Psoas muscle (tissue), 8 donors: ENCODE measurements around the gene ASH1L. TPM values are rescaled to one million over a fixed set of nuclear protein-coding genes. Genes with fewer than 3 reads are reported as not detected.

ENCODE experiments used
- ATAC-seq, 4 donors: fragments of 200-7000 bp; cut with Tn5 transposase; one replicate each; pipeline ENCODE4 v1.9.1; 2020; ENCODE audit warnings: moderate library complexity in 3 of 4, mild to moderate bottlenecking in 2 of 4
- DNase-seq, 2 donors: peaks; one replicate each; pipeline ENCODE4 v3.0.0-alpha.2; 2020
- H3K27ac ChIP-seq: fragments of 200-600 bp; one replicate; pipeline ENCODE4 v1.8.0; 2022
- H3K27me3 ChIP-seq, 3 donors: fragments of 200-600 bp in 1 of 3; one replicate each; pipeline versions ENCODE4 v1.6.1 to v1.8.0; 2013 to 2022; ENCODE audit warnings: low read length in 2 of 3, mild to moderate bottlenecking in 2 of 3, moderate library complexity in 1 of 3; ENCODE audit not compliant: insufficient read depth in 3 of 3
- H3K36me3 ChIP-seq, 2 donors: fragments of 200-600 bp in 1 of 2; one replicate each; pipeline versions ENCODE4 v1.6.1 to v1.8.0; 2013 to 2022; ENCODE audit warnings: low read depth in 1 of 2, mild to moderate bottlenecking in 1 of 2, moderate library complexity in 1 of 2; ENCODE audit not compliant: insufficient read depth in 1 of 2
- H3K4me1 ChIP-seq: fragments of 200-600 bp; one replicate; pipeline ENCODE4 v1.8.0; 2022
- H3K4me3 ChIP-seq: fragments of 200-600 bp; one replicate; pipeline ENCODE4 v1.8.0; 2022; ENCODE audit warnings: mild to moderate bottlenecking
- H3K9me3 ChIP-seq: fragments of 200-600 bp; one replicate; pipeline ENCODE4 v1.8.0; 2022
- WGBS, 3 donors: extraction: QIAGEN DNeasy Blood & Tissue Kit; methylation state at CpG; one replicate each; pipeline versions ENCODE4 v1.1.6 to v1.1.7; 2013; 5-methylcytosine and 5-hydroxymethylcytosine counted together
- intact Hi-C, 2 donors: fragments of 100-400 bp; cut with DNase I; formaldehyde crosslinking; loops; one replicate each; pipeline versions ENCODE4 v1.11.0 to v1.14.2; 2022
- polyA plus RNA-seq, 3 donors: library from polyadenylated mRNA; stranded (reverse); fragments of 200-250 nt; gene quantifications; one replicate each; pipeline ENCODE4 v1.2.3, GENCODE V29; 2013
- total RNA-seq, 4 donors: library from RNA; stranded (reverse); fragmentation: NEBNext Ultra II Directional in 2 of 4; extraction: Animal tissue kit (Norgen Biotek cat#: 25700) in 2 of 4; gene quantifications; one replicate each; pipeline versions ENCODE4 v1.2.1 to v1.2.4, GENCODE V29; 2021 to 2023
- TF ChIP-seq, protein P1 (sequence below): fragments of 200-600 bp; IDR thresholded peaks from one replicate; pipeline ENCODE4 v1.8.0; 2022; ENCODE audit warnings: antibody characterized with exemption
- donor health status: healthy with polysubstance abuse.
- donor health status: DM: no; HTN: no; CAD: no; lungs with moderate emphysema.
- donor health status: Bipolar disorder and iron deficiency.
- donor health status: healthy.
- donor health status: DM: yes; HTN: yes; CAD: no.
- donor health status: DM: no; HTN: no; CAD: no.
- donor health status: DM: no; HTN: no; CAD: no.
- donor health status: DM: yes; HTN: yes; CAD: no.

The ASH1L gene
- total and polyA plus RNA-seq, 7 donors = 6.5 to 52.0 (median 41.6) TPM

GRCh38 chr1:155527677-155528076 lies 34.9 kb downstream of the ASH1L start:
- no peaks in the 10 kb centered on the region for H3K36me3 ChIP-seq
- 71 to 82% (median 73%) methylated on average over 6 of the region's 6 CpGs for WGBS, 3 donors
- H3K4me1 ChIP-seq = peaks cover 61% of the 10 kb centered on the region
- ATAC-seq (peak in 3 of 4 donors; percentile 35 to 54 (median 44)), DNase-seq (no peak)
- intact Hi-C loops = no loop called here
- H3K27ac ChIP-seq = no peak overlapping the region
- no peak overlapping the region for H3K4me3 ChIP-seq
- no peaks in the 10 kb centered on the region for H3K9me3 ChIP-seq
- TF ChIP-seq, protein P1, sequence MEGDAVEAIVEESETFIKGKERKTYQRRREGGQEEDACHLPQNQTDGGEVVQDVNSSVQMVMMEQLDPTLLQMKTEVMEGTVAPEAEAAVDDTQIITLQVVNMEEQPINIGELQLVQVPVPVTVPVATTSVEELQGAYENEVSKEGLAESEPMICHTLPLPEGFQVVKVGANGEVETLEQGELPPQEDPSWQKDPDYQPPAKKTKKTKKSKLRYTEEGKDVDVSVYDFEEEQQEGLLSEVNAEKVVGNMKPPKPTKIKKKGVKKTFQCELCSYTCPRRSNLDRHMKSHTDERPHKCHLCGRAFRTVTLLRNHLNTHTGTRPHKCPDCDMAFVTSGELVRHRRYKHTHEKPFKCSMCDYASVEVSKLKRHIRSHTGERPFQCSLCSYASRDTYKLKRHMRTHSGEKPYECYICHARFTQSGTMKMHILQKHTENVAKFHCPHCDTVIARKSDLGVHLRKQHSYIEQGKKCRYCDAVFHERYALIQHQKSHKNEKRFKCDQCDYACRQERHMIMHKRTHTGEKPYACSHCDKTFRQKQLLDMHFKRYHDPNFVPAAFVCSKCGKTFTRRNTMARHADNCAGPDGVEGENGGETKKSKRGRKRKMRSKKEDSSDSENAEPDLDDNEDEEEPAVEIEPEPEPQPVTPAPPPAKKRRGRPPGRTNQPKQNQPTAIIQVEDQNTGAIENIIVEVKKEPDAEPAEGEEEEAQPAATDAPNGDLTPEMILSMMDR = no peak
- H3K27me3 ChIP-seq = no peaks in the 10 kb centered on the region

GRCh38 chr1:155526356-155526755 lies 36.2 kb downstream of the ASH1L start:
- ATAC-seq (no peak), DNase-seq (no peak)
- Histone ChIP-seq H3K4me1 (peaks cover 52% of the 10 kb centered on the region), H3K9me3 (no peaks in the 10 kb centered on the region), H3K4me3 (no peak overlapping the region), H3K27me3 (no peaks in the 10 kb centered on the region), H3K36me3 (no peaks in the 10 kb centered on the region), H3K27ac (no peak overlapping the region)
- TF ChIP-seq, protein P1 = no peak
- intact Hi-C loops = no loop called here
- 52 to 79% (median 69%) methylated on average over 1 of the region's 1 CpG for WGBS, 3 donors

GRCh38 chr1:155522069-155522468 lies 40.5 kb downstream of the ASH1L start:
- no peak overlapping the region for H3K4me3 ChIP-seq
- DNase-seq = no peak
- H3K4me1 ChIP-seq = peaks cover 20% of the 10 kb centered on the region
- H3K27me3 ChIP-seq = no peaks in the 10 kb centered on the region
- no peak for ATAC-seq
- TF ChIP-seq, protein P1 = no peak
- H3K36me3 ChIP-seq = peaks cover 3 to 26% of the 10 kb centered on the region in 2 donors
- 80 to 90% (median 88%) methylated on average over 2 of the region's 2 CpGs for WGBS, 3 donors
- intact Hi-C loops = no loop called here
- H3K27ac ChIP-seq = no peak overlapping the region
- no peaks in the 10 kb centered on the region for H3K9me3 ChIP-seq

GRCh38 chr1:155518484-155518883 lies 44.1 kb downstream of the ASH1L start:
- Histone ChIP-seq H3K36me3 (peaks cover 3 to 28% of the 10 kb centered on the region in 2 donors), H3K4me1 (peaks cover 9% of the 10 kb centered on the region), H3K27ac (no peak overlapping the region), H3K4me3 (no peak overlapping the region), H3K9me3 (no peaks in the 10 kb centered on the region), H3K27me3 (no peaks in the 10 kb centered on the region)
- ATAC-seq (no peak), DNase-seq (no peak)
- whole genome bisulfite sequencing, 3 donors = 60 to 88% (median 79%) methylated on average over 4 of the region's 4 CpGs
- intact Hi-C loops = no loop called here
- TF ChIP-seq, protein P1 = no peak

DNA sequence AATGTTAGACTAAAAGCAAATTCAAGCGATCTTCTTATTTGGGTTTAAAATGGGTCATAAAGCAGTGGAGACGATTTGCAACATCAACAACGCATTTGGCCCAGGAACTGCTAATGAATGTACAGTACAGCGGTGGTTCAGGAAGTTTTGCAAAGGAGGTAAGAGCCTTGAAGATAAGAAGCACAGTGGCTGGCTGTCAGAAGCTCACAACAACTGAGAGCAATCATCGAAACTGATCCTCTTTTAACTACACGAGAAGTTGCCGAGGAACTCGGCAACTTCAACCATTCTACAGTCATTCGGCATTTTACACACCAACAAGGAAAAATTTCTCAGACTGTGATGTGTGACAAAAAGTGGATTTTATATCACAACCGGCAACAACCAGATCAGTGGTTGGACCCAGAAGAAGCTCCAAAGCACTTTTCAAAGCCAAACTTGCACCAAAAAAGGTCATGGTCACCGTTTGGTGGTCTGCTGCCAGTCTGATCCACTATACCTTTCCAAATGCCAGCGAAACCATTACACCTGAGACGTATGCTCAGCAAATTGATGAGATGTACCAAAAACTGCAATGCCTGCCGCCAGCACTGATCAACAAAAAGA lies 47.9 kb downstream of the ASH1L start:
- TF ChIP-seq, protein P1 = no peak
- H3K27me3 ChIP-seq = no peaks in the 10 kb centered on the region
- H3K36me3 ChIP-seq = peaks cover 3 to 14% of the 10 kb centered on the region in 2 donors
- no peak overlapping the region for H3K27ac ChIP-seq
- H3K4me1 ChIP-seq = peaks cover 26% of the 10 kb centered on the region
- H3K4me3 ChIP-seq = no peak overlapping the region
- WGBS, 3 donors = 83 to 88% (median 86%) methylated on average over 14 of the region's 14 CpGs
- intact Hi-C loops = no loop called here
- H3K9me3 ChIP-seq = no peaks in the 10 kb centered on the region
- no peak for DNase-seq
- no peak for ATAC-seq
